ENCODE results near the gene PTPRG.

Gene PTPRG

GRCh38 chr3:61924090-61924735 lies 362.8 kb downstream of the PTPRG start:
- no peak overlapping the region for H3K27ac ChIP-seq
- TF ChIP-seq, protein P1, sequence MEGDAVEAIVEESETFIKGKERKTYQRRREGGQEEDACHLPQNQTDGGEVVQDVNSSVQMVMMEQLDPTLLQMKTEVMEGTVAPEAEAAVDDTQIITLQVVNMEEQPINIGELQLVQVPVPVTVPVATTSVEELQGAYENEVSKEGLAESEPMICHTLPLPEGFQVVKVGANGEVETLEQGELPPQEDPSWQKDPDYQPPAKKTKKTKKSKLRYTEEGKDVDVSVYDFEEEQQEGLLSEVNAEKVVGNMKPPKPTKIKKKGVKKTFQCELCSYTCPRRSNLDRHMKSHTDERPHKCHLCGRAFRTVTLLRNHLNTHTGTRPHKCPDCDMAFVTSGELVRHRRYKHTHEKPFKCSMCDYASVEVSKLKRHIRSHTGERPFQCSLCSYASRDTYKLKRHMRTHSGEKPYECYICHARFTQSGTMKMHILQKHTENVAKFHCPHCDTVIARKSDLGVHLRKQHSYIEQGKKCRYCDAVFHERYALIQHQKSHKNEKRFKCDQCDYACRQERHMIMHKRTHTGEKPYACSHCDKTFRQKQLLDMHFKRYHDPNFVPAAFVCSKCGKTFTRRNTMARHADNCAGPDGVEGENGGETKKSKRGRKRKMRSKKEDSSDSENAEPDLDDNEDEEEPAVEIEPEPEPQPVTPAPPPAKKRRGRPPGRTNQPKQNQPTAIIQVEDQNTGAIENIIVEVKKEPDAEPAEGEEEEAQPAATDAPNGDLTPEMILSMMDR (conservative IDR thresholded peaks at IDR 0.05), result no peak

DNA sequence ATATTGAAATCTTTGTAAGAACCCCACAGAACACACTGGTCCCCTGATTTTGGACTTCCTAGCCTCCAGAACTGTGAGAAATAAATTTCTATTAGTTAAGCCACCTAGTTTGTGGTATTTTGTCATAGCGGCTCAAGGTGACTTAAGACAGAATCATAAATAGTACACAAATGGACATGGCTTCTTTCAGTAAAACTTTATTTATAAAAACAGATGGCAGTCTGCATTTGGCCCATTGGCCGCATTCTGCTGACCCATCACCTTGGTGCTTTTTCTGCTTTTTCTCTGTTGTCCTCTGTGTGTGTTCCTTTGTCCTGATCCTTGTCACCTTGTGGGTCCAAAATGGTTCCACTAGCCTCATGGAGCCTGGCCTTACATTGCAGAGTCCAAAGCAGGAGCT lies 363.6 kb downstream of the PTPRG start:
- no peak overlapping the region for H3K27ac ChIP-seq
- TF ChIP-seq, protein P1 (conservative IDR thresholded peaks at IDR 0.05), result no peak

DNA sequence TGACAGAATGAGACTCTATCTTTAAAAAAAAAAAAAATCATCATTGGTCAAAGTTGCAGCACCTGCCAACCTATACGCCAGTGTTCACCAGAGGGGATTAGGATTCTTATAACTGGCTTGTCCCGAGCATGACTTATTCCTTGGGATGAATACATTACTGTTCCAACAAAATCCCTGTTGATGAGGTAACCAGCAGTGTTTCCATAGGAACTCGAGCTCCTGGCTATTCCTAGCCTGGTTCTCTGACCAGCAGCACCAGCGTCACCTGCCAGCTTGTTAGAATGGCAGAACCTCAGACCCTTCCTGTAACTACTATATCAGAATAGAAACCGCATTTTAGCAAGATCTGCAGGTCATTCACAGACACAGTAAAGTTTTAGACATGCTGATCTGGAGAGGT lies 364.4 kb downstream of the PTPRG start:
- TF ChIP-seq, protein P1 (conservative IDR thresholded peaks at IDR 0.05), result no peak
- H3K27ac ChIP-seq, result no peak overlapping the region

DNA sequence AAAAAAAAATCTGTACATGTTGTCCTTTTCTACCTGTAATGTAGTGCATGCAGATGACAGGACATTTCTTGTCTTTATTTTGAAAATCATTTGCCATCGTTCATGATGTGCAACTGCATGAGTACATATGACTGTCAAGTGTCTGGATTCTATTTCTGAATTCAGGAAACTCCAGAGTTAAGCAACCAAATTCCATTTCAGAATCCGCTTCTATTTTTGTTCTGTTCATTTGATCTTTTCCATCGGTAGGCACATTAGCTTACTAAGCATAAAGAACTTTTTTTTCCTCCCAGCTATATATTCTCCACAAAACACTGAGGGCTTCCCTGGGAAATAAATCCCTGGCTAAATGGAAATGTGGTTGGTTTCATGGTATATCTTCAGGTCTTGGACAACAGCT lies 365.6 kb downstream of the PTPRG start:
- H3K27ac ChIP-seq, result no peak overlapping the region
- TF ChIP-seq, protein P1 (conservative IDR thresholded peaks at IDR 0.05), result no peak

DNA sequence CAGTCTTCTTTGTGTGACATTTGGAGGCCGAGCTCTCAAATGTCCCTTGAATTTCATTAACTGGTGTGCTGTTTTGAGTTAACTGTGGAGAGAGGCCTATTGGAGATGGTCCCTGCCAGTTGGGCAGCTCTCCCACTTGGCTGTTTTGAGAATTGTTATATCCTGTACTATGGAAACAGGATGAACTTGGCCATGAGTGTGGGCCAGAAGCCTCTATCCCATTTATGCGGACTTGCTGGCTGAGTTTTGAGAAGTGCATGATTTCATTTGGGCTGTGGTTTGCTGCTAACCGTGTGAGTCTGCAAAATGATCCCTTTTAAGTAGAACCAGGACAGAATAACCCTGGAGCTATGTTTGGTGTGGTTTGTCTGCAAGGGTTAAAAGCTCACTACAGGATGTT lies 366.0 kb downstream of the PTPRG start:
- TF ChIP-seq, protein P1 (conservative IDR thresholded peaks at IDR 0.05), result no peak
- H3K27ac ChIP-seq, result no peak overlapping the region

DNA sequence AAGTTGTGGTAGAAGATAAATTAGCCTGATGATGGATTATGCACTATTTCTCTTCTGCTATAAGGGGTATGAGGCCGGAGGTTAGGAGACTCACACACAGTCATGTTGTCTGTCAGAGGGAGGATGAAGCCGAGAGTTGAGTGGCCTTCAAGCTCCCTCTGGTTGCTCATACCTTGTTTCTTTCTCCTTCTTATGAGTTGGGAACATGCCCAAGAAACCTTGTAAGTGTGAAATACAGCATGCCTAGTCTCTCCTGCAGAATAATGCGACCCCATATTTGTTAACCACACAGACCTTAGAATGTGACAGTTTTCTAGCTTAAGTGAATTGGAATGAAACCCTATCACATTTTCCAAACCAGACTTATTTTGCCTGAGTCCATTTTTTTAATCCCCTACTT lies 366.7 kb downstream of the PTPRG start:
- TF ChIP-seq, protein P1 (conservative IDR thresholded peaks at IDR 0.05), result no peak
- no peak overlapping the region for H3K27ac ChIP-seq

GRCh38 chr3:61928776-61929314 lies 367.5 kb downstream of the PTPRG start:
- TF ChIP-seq, protein P1 (conservative IDR thresholded peaks at IDR 0.05), result no peak
- no peak overlapping the region for H3K27ac ChIP-seq

All from VCaP (cell line).